Measurements from ENCODE around the gene TGFBI.

TGFBI gene

DNA sequence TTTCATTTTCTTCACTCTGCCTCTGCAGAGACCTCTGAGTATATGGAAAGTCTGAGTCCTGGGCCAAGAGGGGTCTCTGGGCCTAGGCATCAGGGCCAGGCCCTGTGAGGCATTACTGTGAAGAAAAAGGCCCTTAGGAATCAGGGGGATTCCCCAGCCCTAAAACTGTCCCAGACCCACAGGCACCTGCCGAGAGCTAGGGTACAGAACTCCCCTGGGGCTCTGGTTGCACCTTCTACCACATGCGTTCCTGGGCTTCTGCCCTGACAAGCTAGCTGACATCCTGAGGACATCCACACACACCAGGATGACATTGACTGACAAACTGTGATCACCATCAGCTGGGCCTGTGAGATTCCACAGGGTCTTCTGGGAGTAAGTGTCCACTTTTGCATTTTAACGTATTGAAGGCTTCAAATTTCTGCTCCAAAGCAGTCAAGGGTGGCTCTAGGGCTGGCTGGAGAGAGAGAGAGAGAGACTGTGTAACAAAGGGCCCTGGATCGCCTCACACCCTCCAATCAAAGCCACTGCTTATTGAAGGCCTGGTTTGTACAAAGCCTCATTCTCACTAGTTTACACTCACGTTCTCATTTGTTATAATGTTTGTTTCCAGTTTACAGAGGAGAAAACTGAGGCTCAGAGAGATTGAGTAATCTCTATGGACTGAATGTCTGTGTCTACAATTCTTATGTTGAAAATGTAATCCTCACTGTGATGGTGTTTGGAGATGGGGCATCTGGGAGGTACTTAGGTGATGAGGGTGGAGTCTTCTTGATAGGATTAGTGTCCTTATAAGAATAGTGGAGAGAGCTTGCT lies 45.1 kb downstream of the TGFBI start:
- Histone ChIP-seq H3K36me3 (ENCODE audit: control insufficient read depth in 2 of 2, insufficient read depth in 2 of 2, low read length in 2 of 2) (no peaks in the 10 kb centered on the region), H3K9ac (ENCODE audit: low read depth in 1 of 2, low read length in 2 of 2) (no peak overlapping the region), H3K27me3 (ENCODE audit: control insufficient read depth in 2 of 2, insufficient read depth in 2 of 2, low read length in 2 of 2) (no peaks in the 10 kb centered on the region), H3K4me3 (ENCODE audit: low read length in 2 of 2) (no peak overlapping the region), H3K27ac (ENCODE audit: low read depth in 2 of 2, low read length in 2 of 2) (no peak overlapping the region), H3K4me1 (ENCODE audit: control insufficient read depth in 2 of 2, insufficient read depth in 2 of 2, low read length in 2 of 2) (no peaks in the 10 kb centered on the region), H3K9me3 (ENCODE audit: control insufficient read depth in 2 of 2, low read length in 2 of 2) (no peaks in the 10 kb centered on the region)

DNA sequence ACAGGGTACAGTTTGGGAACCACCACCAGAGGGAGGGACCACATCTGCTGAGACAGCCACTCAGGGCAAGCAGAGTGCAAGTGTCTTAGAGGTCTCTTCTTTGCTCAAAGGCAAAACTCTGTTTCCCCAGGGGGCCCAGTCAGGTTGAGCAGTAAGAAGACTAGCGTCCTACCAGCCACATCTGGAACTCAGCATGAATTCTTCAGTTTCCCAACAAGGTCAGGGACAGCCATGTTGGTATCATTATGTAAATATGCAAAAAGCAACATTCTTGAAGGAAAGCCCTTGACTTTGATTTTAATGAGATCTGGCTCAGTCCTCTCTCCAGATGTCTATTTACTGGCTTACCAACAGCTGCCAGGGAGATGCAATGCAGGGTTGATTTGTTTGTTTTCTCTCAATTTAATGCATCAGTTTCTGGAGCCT lies 46.7 kb downstream of the TGFBI start:
- H3K27me3 ChIP-seq (ENCODE audit: control insufficient read depth in 2 of 2, insufficient read depth in 2 of 2, low read length in 2 of 2) = no peaks in the 10 kb centered on the region
- no peaks in the 10 kb centered on the region for H3K4me1 ChIP-seq (ENCODE audit: control insufficient read depth in 2 of 2, insufficient read depth in 2 of 2, low read length in 2 of 2)
- no peak overlapping the region for H3K9ac ChIP-seq (ENCODE audit: low read depth in 1 of 2, low read length in 2 of 2)
- H3K27ac ChIP-seq (ENCODE audit: low read depth in 2 of 2, low read length in 2 of 2) = no peak overlapping the region
- no peaks in the 10 kb centered on the region for H3K9me3 ChIP-seq (ENCODE audit: control insufficient read depth in 2 of 2, low read length in 2 of 2)
- H3K4me3 ChIP-seq (ENCODE audit: low read length in 2 of 2) = no peak overlapping the region
- no peaks in the 10 kb centered on the region for H3K36me3 ChIP-seq (ENCODE audit: control insufficient read depth in 2 of 2, insufficient read depth in 2 of 2, low read length in 2 of 2)

GRCh38 chr5:136076067-136076466 lies 47.3 kb downstream of the TGFBI start:
- peaks cover 0 to 3% of the 10 kb centered on the region in 2 donors for H3K4me1 ChIP-seq (ENCODE audit: control insufficient read depth in 2 of 2, insufficient read depth in 2 of 2, low read length in 2 of 2)
- H3K4me3 ChIP-seq (ENCODE audit: low read length in 2 of 2) = no peak overlapping the region
- no peak overlapping the region for H3K27ac ChIP-seq (ENCODE audit: low read depth in 2 of 2, low read length in 2 of 2)
- H3K9ac ChIP-seq (ENCODE audit: low read depth in 1 of 2, low read length in 2 of 2) = no peak overlapping the region
- H3K27me3 ChIP-seq (ENCODE audit: control insufficient read depth in 2 of 2, insufficient read depth in 2 of 2, low read length in 2 of 2) = no peaks in the 10 kb centered on the region
- H3K9me3 ChIP-seq (ENCODE audit: control insufficient read depth in 2 of 2, low read length in 2 of 2) = no peaks in the 10 kb centered on the region
- H3K36me3 ChIP-seq (ENCODE audit: control insufficient read depth in 2 of 2, insufficient read depth in 2 of 2, low read length in 2 of 2) = no peaks in the 10 kb centered on the region

GRCh38 chr5:136076881-136077445 lies 48.2 kb downstream of the TGFBI start:
- Histone ChIP-seq H3K27ac (ENCODE audit: low read depth in 2 of 2, low read length in 2 of 2) (no peak overlapping the region), H3K4me1 (ENCODE audit: control insufficient read depth in 2 of 2, insufficient read depth in 2 of 2, low read length in 2 of 2) (peaks cover 0 to 4% of the 10 kb centered on the region in 2 donors), H3K4me3 (ENCODE audit: low read length in 2 of 2) (no peak overlapping the region), H3K9ac (ENCODE audit: low read depth in 1 of 2, low read length in 2 of 2) (no peak overlapping the region), H3K36me3 (ENCODE audit: control insufficient read depth in 2 of 2, insufficient read depth in 2 of 2, low read length in 2 of 2) (no peaks in the 10 kb centered on the region), H3K9me3 (ENCODE audit: control insufficient read depth in 2 of 2, low read length in 2 of 2) (no peaks in the 10 kb centered on the region), H3K27me3 (ENCODE audit: control insufficient read depth in 2 of 2, insufficient read depth in 2 of 2, low read length in 2 of 2) (no peaks in the 10 kb centered on the region)

DNA sequence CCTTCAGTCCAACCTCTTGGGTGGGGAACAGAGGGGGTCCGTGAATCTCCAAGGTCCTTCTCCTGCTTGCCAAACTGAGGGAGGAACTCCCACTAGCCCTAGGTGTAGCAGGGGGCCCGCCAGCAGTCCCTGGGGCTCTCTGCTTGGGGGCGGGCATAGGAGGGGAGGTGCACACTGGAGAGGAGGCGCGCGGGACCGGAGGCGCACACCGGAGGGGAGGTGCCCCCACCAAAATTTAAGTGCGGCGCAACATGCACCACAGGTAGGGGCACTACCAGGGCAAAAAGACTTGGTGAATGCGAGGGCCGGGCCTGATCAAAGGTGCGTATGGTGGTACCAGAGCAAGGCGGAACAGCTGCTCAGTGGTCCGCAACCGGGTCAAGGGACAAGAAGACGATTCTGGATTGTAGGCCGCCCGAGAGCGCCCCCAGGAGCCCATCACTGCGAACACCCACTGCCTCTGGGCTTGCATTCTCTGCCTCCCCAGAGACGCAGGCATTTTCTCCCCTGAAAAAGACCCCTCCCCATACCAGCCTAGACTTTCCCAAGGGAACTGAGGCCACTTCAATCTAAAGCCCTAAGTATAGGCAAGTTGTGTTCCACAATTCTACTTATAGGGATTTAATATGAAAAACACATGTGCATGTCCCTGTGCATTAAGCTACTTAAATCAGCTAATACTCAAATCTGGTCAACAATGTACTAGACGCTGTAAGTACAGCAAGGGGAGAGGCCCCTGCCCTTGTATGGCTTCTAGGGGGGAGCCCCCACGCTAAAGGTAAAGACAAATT lies 50.6 kb downstream of the TGFBI start:
- Histone ChIP-seq H3K4me3 (ENCODE audit: low read length in 2 of 2) (peak overlapping the region; percentile 21 to 63), H3K27ac (ENCODE audit: low read depth in 2 of 2, low read length in 2 of 2) (no peak overlapping the region)

GRCh38 chr5:136080113-136080482 lies 51.3 kb downstream of the TGFBI start:
- Histone ChIP-seq H3K9me3 (ENCODE audit: control insufficient read depth in 2 of 2, low read length in 2 of 2) (no peaks in the 10 kb centered on the region), H3K4me3 (ENCODE audit: low read length in 2 of 2) (peak overlapping the region; percentile 21 to 63), H3K27me3 (ENCODE audit: control insufficient read depth in 2 of 2, insufficient read depth in 2 of 2, low read length in 2 of 2) (no peaks in the 10 kb centered on the region), H3K4me1 (ENCODE audit: control insufficient read depth in 2 of 2, insufficient read depth in 2 of 2, low read length in 2 of 2) (peaks cover 0 to 4% of the 10 kb centered on the region in 2 donors), H3K27ac (ENCODE audit: low read depth in 2 of 2, low read length in 2 of 2) (peak overlapping the region in 1 of 2 donors; percentile 56), H3K9ac (ENCODE audit: low read depth in 1 of 2, low read length in 2 of 2) (peak overlapping the region in 1 of 2 donors; percentile 32), H3K36me3 (ENCODE audit: control insufficient read depth in 2 of 2, insufficient read depth in 2 of 2, low read length in 2 of 2) (no peaks in the 10 kb centered on the region)

More for the DNA sequence above, 50.6 kb downstream of the TGFBI start:
- no peaks in the 10 kb centered on the region for H3K36me3 ChIP-seq (ENCODE audit: control insufficient read depth in 2 of 2, insufficient read depth in 2 of 2, low read length in 2 of 2)
- H3K9ac ChIP-seq (ENCODE audit: low read depth in 1 of 2, low read length in 2 of 2) = peak overlapping the region in 1 of 2 donors; percentile 32
- peaks cover 0 to 4% of the 10 kb centered on the region in 2 donors for H3K4me1 ChIP-seq (ENCODE audit: control insufficient read depth in 2 of 2, insufficient read depth in 2 of 2, low read length in 2 of 2)
- no peaks in the 10 kb centered on the region for H3K27me3 ChIP-seq (ENCODE audit: control insufficient read depth in 2 of 2, insufficient read depth in 2 of 2, low read length in 2 of 2)
- no peaks in the 10 kb centered on the region for H3K9me3 ChIP-seq (ENCODE audit: control insufficient read depth in 2 of 2, low read length in 2 of 2)

- Histone ChIP-seq H3K27me3 (ENCODE audit: control insufficient read depth in 2 of 2, insufficient read depth in 2 of 2, low read length in 2 of 2) (no peaks in the 10 kb centered on the region), H3K36me3 (ENCODE audit: control insufficient read depth in 2 of 2, insufficient read depth in 2 of 2, low read length in 2 of 2) (no peaks in the 10 kb centered on the region), H3K27ac (ENCODE audit: low read depth in 2 of 2, low read length in 2 of 2) (peak overlapping the region; percentile 56 to 67), H3K4me1 (ENCODE audit: control insufficient read depth in 2 of 2, insufficient read depth in 2 of 2, low read length in 2 of 2) (peaks cover 0 to 4% of the 10 kb centered on the region in 2 donors), H3K9me3 (ENCODE audit: control insufficient read depth in 2 of 2, low read length in 2 of 2) (no peaks in the 10 kb centered on the region), H3K4me3 (ENCODE audit: low read length in 2 of 2) (peak overlapping the region; percentile 44 to 63), H3K9ac (ENCODE audit: low read depth in 1 of 2, low read length in 2 of 2) (peak overlapping the region in 1 of 2 donors; percentile 32)
These were observed 51.9 kb downstream of the TGFBI start for GRCh38 chr5:136080483-136081216.

DNA sequence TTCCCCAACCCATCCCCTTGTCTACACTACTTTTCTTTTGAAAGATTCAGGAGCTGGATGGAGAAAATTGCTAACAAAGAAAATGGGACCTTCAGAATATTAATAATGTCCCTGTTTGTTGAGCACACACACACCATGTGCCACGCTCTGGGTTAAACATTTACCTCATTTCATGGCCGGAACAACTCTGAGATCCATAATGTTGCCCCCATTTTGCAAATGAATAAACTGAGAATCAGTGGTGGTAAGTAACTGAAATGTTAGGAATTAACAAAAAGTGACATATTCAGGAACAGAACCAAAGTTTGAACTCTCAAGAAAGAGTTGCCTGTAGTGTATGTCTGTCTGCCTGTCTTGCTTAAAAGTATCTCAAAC lies 52.4 kb downstream of the TGFBI start:
- Histone ChIP-seq H3K9ac (ENCODE audit: low read depth in 1 of 2, low read length in 2 of 2) (peak overlapping the region in 1 of 2 donors; percentile 32), H3K4me1 (ENCODE audit: control insufficient read depth in 2 of 2, insufficient read depth in 2 of 2, low read length in 2 of 2) (peaks cover 0 to 4% of the 10 kb centered on the region in 2 donors), H3K4me3 (ENCODE audit: low read length in 2 of 2) (no peak overlapping the region), H3K9me3 (ENCODE audit: control insufficient read depth in 2 of 2, low read length in 2 of 2) (no peaks in the 10 kb centered on the region), H3K36me3 (ENCODE audit: control insufficient read depth in 2 of 2, insufficient read depth in 2 of 2, low read length in 2 of 2) (no peaks in the 10 kb centered on the region), H3K27ac (ENCODE audit: low read depth in 2 of 2, low read length in 2 of 2) (peak overlapping the region in 1 of 2 donors; percentile 67), H3K27me3 (ENCODE audit: control insufficient read depth in 2 of 2, insufficient read depth in 2 of 2, low read length in 2 of 2) (no peaks in the 10 kb centered on the region)

GRCh38 chr5:136082390-136083193 lies 53.8 kb downstream of the TGFBI start:
- Histone ChIP-seq H3K9ac (ENCODE audit: low read depth in 1 of 2, low read length in 2 of 2) (no peak overlapping the region), H3K4me1 (ENCODE audit: control insufficient read depth in 2 of 2, insufficient read depth in 2 of 2, low read length in 2 of 2) (peaks cover 2 to 4% of the 10 kb centered on the region in 2 donors), H3K27me3 (ENCODE audit: control insufficient read depth in 2 of 2, insufficient read depth in 2 of 2, low read length in 2 of 2) (no peaks in the 10 kb centered on the region), H3K36me3 (ENCODE audit: control insufficient read depth in 2 of 2, insufficient read depth in 2 of 2, low read length in 2 of 2) (no peaks in the 10 kb centered on the region), H3K9me3 (ENCODE audit: control insufficient read depth in 2 of 2, low read length in 2 of 2) (no peaks in the 10 kb centered on the region), H3K4me3 (ENCODE audit: low read length in 2 of 2) (no peak overlapping the region), H3K27ac (ENCODE audit: low read depth in 2 of 2, low read length in 2 of 2) (no peak overlapping the region)

All from mucosa of rectum (tissue), 2 donors.